Measurements from ENCODE around the gene UGT1A4. TPM values are rescaled to one million over a fixed set of nuclear protein-coding genes. Genes with fewer than 3 reads are reported as not detected.

Gene UGT1A4
- total RNA-seq: 1 to 10 TPM; 2.4 to 7.0 (median 2.9) TPM
- long read RNA-seq, donor 1: 0 reads
- long read RNA-seq, donor 2: 0 reads

- H3K9me3 ChIP-seq: no peaks in the 10 kb centered on the region
- no peak within 1 kb of the TSS for H3K4me3 ChIP-seq
- H3K36me3 ChIP-seq (ENCODE audit: low read depth): no peaks in the 10 kb centered on the region
- intact Hi-C loops (cut with DNase I, micrococcal nuclease): no loop called here
- DNase-seq (no peak), ATAC-seq (no peak)
- TF ChIP-seq CTCF (IDR thresholded peaks at IDR 0.05): no peak
- H3K4me1 ChIP-seq (ENCODE audit: low read depth): no peaks in the 10 kb centered on the region
Observed at GRCh38 chr2:233718552-233718951, at the start of gene UGT1A4. Gene UGT1A4, plus strand, starts transcription at chr2:233718736. Its CDS starts 85 bp downstream, at chr2:233718821.

GRCh38 chr2:233671290-233672161 lies 47.0 kb upstream of the UGT1A4 start, which contains the start of gene UGT1A9:
Gene UGT1A9, plus strand, starts transcription at chr2:233671898. Its CDS starts 37 bp downstream, at chr2:233671935.
- no peak within 1 kb of the TSS for H3K4me3 ChIP-seq
- no peaks in the 10 kb centered on the region for H3K36me3 ChIP-seq (ENCODE audit: low read depth)
- DNase-seq (no peak), ATAC-seq (no peak)
- intact Hi-C loops (cut with DNase I, micrococcal nuclease): no loop called here
- H3K9me3 ChIP-seq: no peaks in the 10 kb centered on the region
- no peaks in the 10 kb centered on the region for H3K4me1 ChIP-seq (ENCODE audit: low read depth)
- no peak for TF ChIP-seq CTCF (IDR thresholded peaks at IDR 0.05)

- H3K36me3 ChIP-seq (ENCODE audit: low read depth): no peaks in the 10 kb centered on the region
- no peaks in the 10 kb centered on the region for H3K4me1 ChIP-seq (ENCODE audit: low read depth)
- intact Hi-C loops (cut with DNase I, micrococcal nuclease): no loop called here
- ATAC-seq (no peak), DNase-seq (no peak)
- no peak overlapping the region for H3K4me3 ChIP-seq
- no peak for TF ChIP-seq CTCF (IDR thresholded peaks at IDR 0.05)
- no peaks in the 10 kb centered on the region for H3K9me3 ChIP-seq
Observed at GRCh38 chr2:233672886-233673285, 45.6 kb upstream of the UGT1A4 start.

GRCh38 chr2:233673896-233674295 lies 44.6 kb upstream of the UGT1A4 start:
- no peak for TF ChIP-seq CTCF (IDR thresholded peaks at IDR 0.05)
- DNase-seq (no peak), ATAC-seq (no peak)
- Histone ChIP-seq H3K4me3 (no peak overlapping the region), H3K36me3 (ENCODE audit: low read depth) (no peaks in the 10 kb centered on the region), H3K4me1 (ENCODE audit: low read depth) (no peaks in the 10 kb centered on the region), H3K9me3 (no peaks in the 10 kb centered on the region)
- intact Hi-C loops (cut with DNase I, micrococcal nuclease): no loop called here

- ATAC-seq: no peak
- TF ChIP-seq CTCF (IDR thresholded peaks at IDR 0.05): no peak
- H3K36me3 ChIP-seq (ENCODE audit: low read depth): no peaks in the 10 kb centered on the region
- no peak for DNase-seq
- H3K9me3 ChIP-seq: no peaks in the 10 kb centered on the region
- H3K4me1 ChIP-seq (ENCODE audit: low read depth): no peaks in the 10 kb centered on the region
- H3K4me3 ChIP-seq: no peak overlapping the region
- intact Hi-C loops (cut with DNase I, micrococcal nuclease): no loop called here
Observed at GRCh38 chr2:233674314-233674713, 44.2 kb upstream of the UGT1A4 start.
